Stimulated activated CD4-positive, alpha-beta T cell treated with anti-CD3 and anti-CD28 coated beads, TNF-alpha, amount 100 ng/mL, for 48 hours (primary cell): ENCODE results near the gene GFRA1.

Experiments used
- DNase-seq, 3 donors: peaks; one replicate each; pipeline ENCODE4 v3.0.0-alpha.2; 2020; ENCODE audit warnings: low read depth in 3 of 3

Gene GFRA1

GRCh38 chr10:116270771-116271592 lies 2.0 kb downstream of the GFRA1 start:
- DNase-seq: no peak

GRCh38 chr10:116270126-116270770 lies 2.8 kb downstream of the GFRA1 start:
- DNase-seq: no peak

GRCh38 chr10:116269619-116270018 lies 3.4 kb downstream of the GFRA1 start:
- DNase-seq: no peak

- DNase-seq: no peak
Observed at GRCh38 chr10:116268976-116269375, 4.0 kb downstream of the GFRA1 start.

GRCh38 chr10:116265686-116266085 lies 7.3 kb downstream of the GFRA1 start:
- DNase-seq: no peak

GRCh38 chr10:116263870-116264655 lies 8.9 kb downstream of the GFRA1 start:
- no peak for DNase-seq

GRCh38 chr10:116262678-116263077 lies 10.3 kb downstream of the GFRA1 start:
- DNase-seq: no peak

GRCh38 chr10:116260599-116260998 lies 12.4 kb downstream of the GFRA1 start:
- DNase-seq: no peak

GRCh38 chr10:116259638-116260037 lies 13.4 kb downstream of the GFRA1 start:
- no peak for DNase-seq

- no peak for DNase-seq
Observed at GRCh38 chr10:116257785-116258184, 15.2 kb downstream of the GFRA1 start.

- no peak for DNase-seq
Observed at GRCh38 chr10:116256752-116257259, 16.2 kb downstream of the GFRA1 start.

- DNase-seq: no peak
Observed at GRCh38 chr10:116255886-116256751, 16.9 kb downstream of the GFRA1 start.

- DNase-seq: no peak
Observed at GRCh38 chr10:116254422-116255155, 18.4 kb downstream of the GFRA1 start.

- DNase-seq: no peak
Observed at GRCh38 chr10:116253716-116254115, 19.3 kb downstream of the GFRA1 start.

GRCh38 chr10:116251602-116252395 lies 21.2 kb downstream of the GFRA1 start:
- no peak for DNase-seq

- DNase-seq: no peak
Observed at GRCh38 chr10:116247691-116248090, 25.3 kb downstream of the GFRA1 start.

GRCh38 chr10:116246263-116246662 lies 26.7 kb downstream of the GFRA1 start:
- no peak for DNase-seq

GRCh38 chr10:116245156-116245555 lies 27.9 kb downstream of the GFRA1 start:
- no peak for DNase-seq

- no peak for DNase-seq
Observed at GRCh38 chr10:116241642-116242410, 31.2 kb downstream of the GFRA1 start.
